Tibial nerve (tissue), 4 donors: Measurements from ENCODE around the gene VILL. TPM values are rescaled to one million over a fixed set of nuclear protein-coding genes. Genes with fewer than 3 reads are reported as not detected.

Experiments used
- DNase-seq, 2 donors: peaks; one replicate each; pipeline ENCODE4 v3.0.0-alpha.2; 2019; ENCODE audit warnings: low spot score in 2 of 2
- H3K27ac ChIP-seq, 4 donors: fragments of 200-600 bp; sonication (generic) in 3 of 4; one replicate each; pipeline ENCODE4 v1.5.1; 2017 to 2019; ENCODE audit warnings: mild to moderate bottlenecking in 1 of 4
- H3K27me3 ChIP-seq, 2 donors: fragments of 200-600 bp; sonication (generic) in 1 of 2; one replicate each; pipeline versions ENCODE4 v1.5.1 to v1.6.0; 2017 to 2019
- H3K36me3 ChIP-seq, 3 donors: fragments of 200-600 bp; sonication (generic); one replicate each; pipeline ENCODE4 v1.5.1; 2018 to 2019
- H3K4me1 ChIP-seq, 4 donors: fragments of 200-600 bp; sonication (generic) in 3 of 4; one replicate each; pipeline ENCODE4 v1.5.1; 2017 to 2019
- H3K4me3 ChIP-seq, 4 donors: fragments of 200-600 bp; sonication (generic) in 3 of 4; one replicate each; pipeline ENCODE4 v1.5.1; 2017 to 2019; ENCODE audit warnings: mild to moderate bottlenecking in 1 of 4, moderate library complexity in 1 of 4
- H3K9me3 ChIP-seq, 4 donors: fragments of 200-600 bp; sonication (generic) in 3 of 4; one replicate each; pipeline ENCODE4 v1.5.1; 2017 to 2019
- EP300 ChIP-seq, 2 donors: sonication (generic); formaldehyde crosslinking; IDR thresholded peaks; one replicate each; pipeline ENCODE4 v1.6.1; 2017; ENCODE audit warnings: antibody characterized with exemption in 2 of 2, mild to moderate bottlenecking in 1 of 2
- POLR2A ChIP-seq, 2 donors: fragments of 450-650 bp; IDR thresholded peaks; one replicate each; pipeline ENCODE4 v1.6.1; 2017; ENCODE audit warnings: antibody characterized with exemption in 2 of 2, mild to moderate bottlenecking in 2 of 2, moderate library complexity in 2 of 2
- WGBS, 2 donors: methylation state at CpG; one replicate each; pipeline ENCODE4 v1.1.5; 2018; 5-methylcytosine and 5-hydroxymethylcytosine counted together
- total RNA-seq, 4 donors: library from RNA; depleted of rRNA; stranded (reverse); fragments of >200 nt; gene quantifications; one replicate each; pipeline ENCODE4 v1.1.0, GENCODE V29; 2016
- TF ChIP-seq, protein P1 (sequence below), 5 experiments: fragments of 200-600 bp in 3 of 5; fragments of 450-650 bp in 2 of 5; sonication (generic) in 3 of 5; IDR thresholded peaks; one replicate each; pipeline ENCODE4 v1.5.1; 2016 to 2019; ENCODE audit warnings: antibody characterized with exemption in 5 of 5, mild to moderate bottlenecking in 3 of 5, moderate library complexity in 2 of 5

VILL gene
- total RNA-seq, 4 donors from 2014 or later = 13.6 to 16.5 (median 15.3) TPM

- 65 to 81% methylated on average over 3 of the region's 3 CpGs for WGBS, 2 donors
- H3K9me3 ChIP-seq = peaks cover 0 to 8% (median 0%) of the 10 kb centered on the region in 4 donors
- H3K4me1 ChIP-seq = no peaks in the 10 kb centered on the region
- no peaks in the 10 kb centered on the region for H3K27me3 ChIP-seq
- H3K27ac ChIP-seq = no peak overlapping the region
- H3K36me3 ChIP-seq = peaks cover 0 to 88% (median 20%) of the 10 kb centered on the region in 3 donors
- no peak for DNase-seq
- TF ChIP-seq, protein P1, sequence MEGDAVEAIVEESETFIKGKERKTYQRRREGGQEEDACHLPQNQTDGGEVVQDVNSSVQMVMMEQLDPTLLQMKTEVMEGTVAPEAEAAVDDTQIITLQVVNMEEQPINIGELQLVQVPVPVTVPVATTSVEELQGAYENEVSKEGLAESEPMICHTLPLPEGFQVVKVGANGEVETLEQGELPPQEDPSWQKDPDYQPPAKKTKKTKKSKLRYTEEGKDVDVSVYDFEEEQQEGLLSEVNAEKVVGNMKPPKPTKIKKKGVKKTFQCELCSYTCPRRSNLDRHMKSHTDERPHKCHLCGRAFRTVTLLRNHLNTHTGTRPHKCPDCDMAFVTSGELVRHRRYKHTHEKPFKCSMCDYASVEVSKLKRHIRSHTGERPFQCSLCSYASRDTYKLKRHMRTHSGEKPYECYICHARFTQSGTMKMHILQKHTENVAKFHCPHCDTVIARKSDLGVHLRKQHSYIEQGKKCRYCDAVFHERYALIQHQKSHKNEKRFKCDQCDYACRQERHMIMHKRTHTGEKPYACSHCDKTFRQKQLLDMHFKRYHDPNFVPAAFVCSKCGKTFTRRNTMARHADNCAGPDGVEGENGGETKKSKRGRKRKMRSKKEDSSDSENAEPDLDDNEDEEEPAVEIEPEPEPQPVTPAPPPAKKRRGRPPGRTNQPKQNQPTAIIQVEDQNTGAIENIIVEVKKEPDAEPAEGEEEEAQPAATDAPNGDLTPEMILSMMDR (IDR thresholded peaks at IDR 0.05) = no peak
- TF ChIP-seq POLR2A (IDR thresholded peaks at IDR 0.05) = no peak
- no peak for TF ChIP-seq EP300 (IDR thresholded peaks at IDR 0.05)
- H3K4me3 ChIP-seq = no peak overlapping the region
Observed at GRCh38 chr3:38015485-38015884, 24.9 kb downstream of the VILL start.

DNA sequence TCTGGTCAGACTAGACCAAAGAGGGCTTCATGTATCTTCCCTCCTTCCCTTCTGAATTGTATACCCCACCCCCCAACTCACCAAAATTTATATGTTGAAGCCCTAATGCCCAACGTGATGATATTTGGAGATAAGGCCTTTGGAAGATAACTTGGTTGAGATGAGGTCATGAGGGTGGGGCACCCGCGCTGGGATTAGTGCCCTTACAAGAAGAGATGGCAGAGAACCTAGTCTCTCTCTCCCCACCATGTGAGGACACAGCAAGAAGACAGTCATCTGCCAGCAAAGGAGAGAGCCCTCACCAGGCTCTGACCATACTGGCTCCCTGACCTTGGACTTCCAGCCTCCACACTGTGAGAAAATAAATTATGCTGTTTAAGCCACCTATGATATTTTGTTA, 25.4 kb downstream of the VILL start:
- Histone ChIP-seq H3K4me3 (no peak overlapping the region), H3K9me3 (peaks cover 0 to 8% (median 0%) of the 10 kb centered on the region in 4 donors), H3K27ac (no peak overlapping the region), H3K4me1 (no peaks in the 10 kb centered on the region), H3K36me3 (peaks cover 0 to 84% (median 20%) of the 10 kb centered on the region in 3 donors), H3K27me3 (no peaks in the 10 kb centered on the region)
- no peak for DNase-seq
- TF ChIP-seq POLR2A (IDR thresholded peaks at IDR 0.05) = no peak
- TF ChIP-seq, protein P1 (IDR thresholded peaks at IDR 0.05) = no peak
- TF ChIP-seq EP300 (IDR thresholded peaks at IDR 0.05) = no peak
- 91 to 96% methylated on average over 3 of the region's 3 CpGs for WGBS, 2 donors

GRCh38 chr3:38016410-38016809, 25.8 kb downstream of the VILL start:
- WGBS, 2 donors = 98% methylated on average over 13 of the region's 13 CpGs
- Histone ChIP-seq H3K4me3 (no peak overlapping the region), H3K27ac (no peak overlapping the region), H3K27me3 (no peaks in the 10 kb centered on the region), H3K4me1 (no peaks in the 10 kb centered on the region), H3K36me3 (peaks cover 0 to 80% (median 20%) of the 10 kb centered on the region in 3 donors), H3K9me3 (peaks cover 0 to 8% (median 0%) of the 10 kb centered on the region in 4 donors)
- TF ChIP-seq, protein P1 (IDR thresholded peaks at IDR 0.05) = no peak
- TF ChIP-seq EP300 (IDR thresholded peaks at IDR 0.05) = no peak
- TF ChIP-seq POLR2A (IDR thresholded peaks at IDR 0.05) = no peak
- no peak for DNase-seq

GRCh38 chr3:38016847-38017444, 26.4 kb downstream of the VILL start:
- Histone ChIP-seq H3K4me3 (no peak overlapping the region), H3K27me3 (no peaks in the 10 kb centered on the region), H3K27ac (no peak overlapping the region), H3K36me3 (peaks cover 0 to 76% (median 20%) of the 10 kb centered on the region in 3 donors), H3K9me3 (peaks cover 0 to 8% (median 0%) of the 10 kb centered on the region in 4 donors), H3K4me1 (peaks cover 0 to 2% (median 0%) of the 10 kb centered on the region in 4 donors)
- TF ChIP-seq EP300 (IDR thresholded peaks at IDR 0.05) (no peak), POLR2A (IDR thresholded peaks at IDR 0.05) (no peak)
- TF ChIP-seq, protein P1 (IDR thresholded peaks at IDR 0.05) = no peak
- DNase-seq = no peak
- 60 to 86% methylated on average over 6 of the region's 6 CpGs for WGBS, 2 donors

DNA sequence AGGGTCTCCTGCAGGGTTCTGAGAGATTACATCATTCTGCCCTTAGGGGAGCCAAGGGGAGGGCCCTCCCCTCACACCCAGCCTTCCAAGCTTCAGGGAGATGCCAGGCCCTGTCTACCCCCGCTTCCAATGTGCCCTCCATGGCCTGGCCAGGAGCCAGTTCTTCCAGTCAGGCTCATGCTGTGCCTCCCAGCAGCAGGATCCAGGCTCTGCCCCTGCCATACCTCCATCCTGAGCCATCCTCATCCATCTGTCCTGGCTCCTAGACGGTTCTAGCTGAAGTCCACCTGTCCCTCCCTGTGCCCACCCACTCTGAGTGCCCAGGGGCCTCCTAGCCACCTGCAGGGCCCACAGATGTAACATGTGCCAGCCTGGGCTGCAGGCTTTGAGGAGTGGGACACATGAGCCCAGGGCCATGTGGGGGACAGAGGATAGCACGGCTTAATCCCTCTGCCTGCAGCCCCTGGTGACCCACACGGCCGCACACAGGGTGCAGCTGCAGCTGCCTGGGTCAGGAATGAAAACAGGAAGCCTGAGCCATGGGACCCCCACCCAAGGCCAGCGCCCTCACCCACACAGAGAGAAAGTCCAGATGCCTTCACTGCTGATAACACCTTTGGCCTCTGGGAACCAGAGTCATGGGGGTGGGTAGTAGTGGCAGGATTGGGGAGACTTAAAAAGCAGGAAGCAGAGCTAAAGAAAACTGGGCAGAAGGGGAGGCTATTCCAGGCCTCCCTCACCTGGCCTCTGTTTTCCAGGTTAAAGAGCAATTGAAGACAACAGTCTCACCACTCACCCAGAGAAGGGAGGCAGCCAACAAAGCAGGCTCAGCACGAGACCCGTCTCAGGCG, 27.1 kb downstream of the VILL start:
- no peak overlapping the region for H3K4me3 ChIP-seq
- no peak overlapping the region for H3K27ac ChIP-seq
- H3K9me3 ChIP-seq = peaks cover 0 to 8% (median 0%) of the 10 kb centered on the region in 4 donors
- TF ChIP-seq POLR2A (IDR thresholded peaks at IDR 0.05) (no peak), EP300 (IDR thresholded peaks at IDR 0.05) (no peak)
- TF ChIP-seq, protein P1 (IDR thresholded peaks at IDR 0.05) = no peak
- H3K27me3 ChIP-seq = no peaks in the 10 kb centered on the region
- peaks cover 0 to 73% (median 20%) of the 10 kb centered on the region in 3 donors for H3K36me3 ChIP-seq
- H3K4me1 ChIP-seq = peaks cover 0 to 9% (median 0%) of the 10 kb centered on the region in 4 donors
- peak in 1 of 2 donors; percentile 0 for DNase-seq
- 70 to 78% methylated on average over 9 of the region's 9 CpGs for WGBS, 2 donors
